ENCODE measurements around the gene SCAF8.

SCAF8 gene

DNA sequence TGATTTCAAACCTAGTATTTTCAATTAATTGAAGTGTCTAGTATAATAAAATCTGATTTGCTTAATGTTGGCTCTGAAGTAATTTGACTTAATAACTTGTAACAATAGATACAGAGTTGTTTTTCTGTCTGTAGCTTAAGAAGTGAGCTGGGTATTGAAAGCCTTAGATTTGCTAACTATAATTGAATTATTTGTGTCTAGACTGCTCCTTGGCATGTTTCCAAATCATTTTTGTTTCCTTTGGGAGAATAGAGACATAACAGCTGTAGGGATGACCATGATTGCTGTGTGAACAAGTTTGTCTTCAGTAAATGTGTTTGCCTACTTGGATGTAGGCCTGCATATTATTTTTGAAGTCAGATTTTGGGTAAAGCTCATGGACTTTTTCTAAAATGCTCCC is 115.4 kb downstream of the SCAF8 start:
- H3K4me3 ChIP-seq (ENCODE audit: low read depth in 1 of 2, low read length in 2 of 2), result no peak overlapping the region
- no peaks in the 10 kb centered on the region for H3K9me3 ChIP-seq (ENCODE audit: low read length)
- no peak overlapping the region for H3K27ac ChIP-seq (ENCODE audit: low read depth, low read length)
- H3K4me1 ChIP-seq (ENCODE audit: insufficient read depth, low read length), result peaks cover 11% of the 10 kb centered on the region
- no peaks in the 10 kb centered on the region for H3K36me3 ChIP-seq (ENCODE audit: insufficient read depth, low read length)
- H3K9ac ChIP-seq (ENCODE audit: low read length), result no peak overlapping the region
- no peaks in the 10 kb centered on the region for H3K27me3 ChIP-seq (ENCODE audit: control insufficient read depth in 1 of 2, insufficient read depth in 2 of 2, low read length in 2 of 2)

DNA sequence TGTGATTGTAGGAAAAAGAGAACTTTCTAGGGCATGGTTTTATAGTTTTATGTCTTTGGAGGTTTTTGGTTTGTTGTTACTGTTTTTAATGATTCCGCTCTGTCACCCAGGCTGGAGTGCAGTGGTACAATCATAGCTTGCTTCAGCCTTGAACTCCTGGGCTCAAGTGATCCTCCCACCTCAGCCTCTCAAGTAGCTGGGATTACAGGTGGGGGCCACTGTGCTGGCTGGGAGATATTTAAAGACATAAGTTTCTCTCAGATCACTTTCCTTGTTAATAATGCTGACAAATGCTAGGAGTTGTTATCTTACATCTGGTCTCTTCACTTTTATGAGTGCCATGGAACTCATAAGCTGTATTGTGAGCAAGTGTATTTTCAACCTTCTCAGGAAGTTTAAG is 116.3 kb downstream of the SCAF8 start:
- Histone ChIP-seq H3K4me1 (ENCODE audit: insufficient read depth, low read length) (peaks cover 11% of the 10 kb centered on the region), H3K27ac (ENCODE audit: low read depth, low read length) (no peak overlapping the region), H3K27me3 (ENCODE audit: control insufficient read depth in 1 of 2, insufficient read depth in 2 of 2, low read length in 2 of 2) (no peaks in the 10 kb centered on the region), H3K4me3 (ENCODE audit: low read depth in 1 of 2, low read length in 2 of 2) (no peak overlapping the region), H3K36me3 (ENCODE audit: insufficient read depth, low read length) (no peaks in the 10 kb centered on the region), H3K9me3 (ENCODE audit: low read length) (no peaks in the 10 kb centered on the region), H3K9ac (ENCODE audit: low read length) (no peak overlapping the region)

DNA sequence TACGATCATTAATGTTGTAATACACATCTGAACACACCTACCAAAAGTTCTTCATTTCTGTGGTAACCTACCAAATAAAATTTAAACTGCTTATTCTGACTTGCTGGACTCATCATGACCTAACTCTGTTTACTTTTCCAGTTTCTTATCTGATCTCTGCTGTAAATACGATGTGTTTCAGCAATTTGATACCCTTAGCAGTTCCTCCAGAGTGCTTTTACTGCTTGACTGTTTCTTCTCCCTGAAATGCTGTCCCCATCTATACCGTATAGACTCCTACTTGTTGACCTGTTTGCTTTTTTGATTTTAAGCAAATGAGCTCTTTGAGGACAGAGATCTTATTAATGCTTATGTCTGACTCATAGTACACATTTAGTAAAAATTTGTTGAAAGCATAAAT is 119.5 kb downstream of the SCAF8 start:
- Histone ChIP-seq H3K4me3 (ENCODE audit: low read depth in 1 of 2, low read length in 2 of 2) (no peak overlapping the region), H3K27me3 (ENCODE audit: control insufficient read depth in 1 of 2, insufficient read depth in 2 of 2, low read length in 2 of 2) (no peaks in the 10 kb centered on the region), H3K36me3 (ENCODE audit: insufficient read depth, low read length) (no peaks in the 10 kb centered on the region), H3K4me1 (ENCODE audit: insufficient read depth, low read length) (peaks cover 4% of the 10 kb centered on the region), H3K27ac (ENCODE audit: low read depth, low read length) (no peak overlapping the region), H3K9me3 (ENCODE audit: low read length) (no peaks in the 10 kb centered on the region), H3K9ac (ENCODE audit: low read length) (no peak overlapping the region)

GRCh38 chr6:154857529-154857928 is 124.3 kb downstream of the SCAF8 start:
- no peaks in the 10 kb centered on the region for H3K9me3 ChIP-seq (ENCODE audit: low read length)
- H3K4me1 ChIP-seq (ENCODE audit: insufficient read depth, low read length), result no peaks in the 10 kb centered on the region
- H3K4me3 ChIP-seq (ENCODE audit: low read depth in 1 of 2, low read length in 2 of 2), result no peak overlapping the region
- no peaks in the 10 kb centered on the region for H3K36me3 ChIP-seq (ENCODE audit: insufficient read depth, low read length)
- no peaks in the 10 kb centered on the region for H3K27me3 ChIP-seq (ENCODE audit: control insufficient read depth in 1 of 2, insufficient read depth in 2 of 2, low read length in 2 of 2)
- H3K27ac ChIP-seq (ENCODE audit: low read depth, low read length), result no peak overlapping the region
- H3K9ac ChIP-seq (ENCODE audit: low read length), result no peak overlapping the region

GRCh38 chr6:154861825-154862224 is 128.6 kb downstream of the SCAF8 start:
- no peaks in the 10 kb centered on the region for H3K4me1 ChIP-seq (ENCODE audit: insufficient read depth, low read length)
- no peaks in the 10 kb centered on the region for H3K9me3 ChIP-seq (ENCODE audit: low read length)
- H3K27me3 ChIP-seq (ENCODE audit: control insufficient read depth in 1 of 2, insufficient read depth in 2 of 2, low read length in 2 of 2), result no peaks in the 10 kb centered on the region
- no peak overlapping the region for H3K4me3 ChIP-seq (ENCODE audit: low read depth in 1 of 2, low read length in 2 of 2)
- no peaks in the 10 kb centered on the region for H3K36me3 ChIP-seq (ENCODE audit: insufficient read depth, low read length)
- no peak overlapping the region for H3K27ac ChIP-seq (ENCODE audit: low read depth, low read length)
- H3K9ac ChIP-seq (ENCODE audit: low read length), result no peak overlapping the region

DNA sequence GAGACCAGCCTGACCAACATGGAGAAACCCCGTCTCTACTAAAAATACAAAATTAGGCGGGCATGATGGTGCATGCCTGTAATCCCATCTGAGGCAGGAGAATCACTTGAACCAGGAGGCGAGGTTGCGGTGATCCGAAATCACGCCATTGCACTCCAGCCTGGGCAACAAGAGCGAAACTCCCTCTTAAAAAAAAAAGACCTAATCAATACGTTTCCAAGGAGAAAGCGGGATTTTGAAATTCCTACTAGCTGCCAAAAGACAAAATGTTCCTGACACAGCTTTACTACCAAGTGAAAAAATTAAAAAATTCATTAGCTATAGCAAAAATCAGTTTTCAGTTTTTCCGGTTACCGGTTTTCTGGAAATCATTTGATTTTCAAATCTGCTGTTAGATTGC is 129.3 kb downstream of the SCAF8 start:
- no peaks in the 10 kb centered on the region for H3K36me3 ChIP-seq (ENCODE audit: insufficient read depth, low read length)
- no peak overlapping the region for H3K27ac ChIP-seq (ENCODE audit: low read depth, low read length)
- no peak overlapping the region for H3K4me3 ChIP-seq (ENCODE audit: low read depth in 1 of 2, low read length in 2 of 2)
- no peaks in the 10 kb centered on the region for H3K9me3 ChIP-seq (ENCODE audit: low read length)
- no peaks in the 10 kb centered on the region for H3K4me1 ChIP-seq (ENCODE audit: insufficient read depth, low read length)
- H3K27me3 ChIP-seq (ENCODE audit: control insufficient read depth in 1 of 2, insufficient read depth in 2 of 2, low read length in 2 of 2), result no peaks in the 10 kb centered on the region
- no peak overlapping the region for H3K9ac ChIP-seq (ENCODE audit: low read length)

- Histone ChIP-seq H3K27me3 (ENCODE audit: control insufficient read depth in 1 of 2, insufficient read depth in 2 of 2, low read length in 2 of 2) (no peaks in the 10 kb centered on the region), H3K27ac (ENCODE audit: low read depth, low read length) (no peak overlapping the region), H3K4me1 (ENCODE audit: insufficient read depth, low read length) (no peaks in the 10 kb centered on the region), H3K9me3 (ENCODE audit: low read length) (no peaks in the 10 kb centered on the region), H3K9ac (ENCODE audit: low read length) (no peak overlapping the region), H3K36me3 (ENCODE audit: insufficient read depth, low read length) (no peaks in the 10 kb centered on the region), H3K4me3 (ENCODE audit: low read depth in 1 of 2, low read length in 2 of 2) (no peak overlapping the region)
Observed at GRCh38 chr6:154864066-154864430, 130.8 kb downstream of the SCAF8 start.

GRCh38 chr6:154865291-154865690 is 132.1 kb downstream of the SCAF8 start:
- Histone ChIP-seq H3K36me3 (ENCODE audit: insufficient read depth, low read length) (no peaks in the 10 kb centered on the region), H3K4me1 (ENCODE audit: insufficient read depth, low read length) (no peaks in the 10 kb centered on the region), H3K9ac (ENCODE audit: low read length) (no peak overlapping the region), H3K4me3 (ENCODE audit: low read depth in 1 of 2, low read length in 2 of 2) (no peak overlapping the region), H3K9me3 (ENCODE audit: low read length) (no peaks in the 10 kb centered on the region), H3K27me3 (ENCODE audit: control insufficient read depth in 1 of 2, insufficient read depth in 2 of 2, low read length in 2 of 2) (no peaks in the 10 kb centered on the region), H3K27ac (ENCODE audit: low read depth, low read length) (no peak overlapping the region)

DNA sequence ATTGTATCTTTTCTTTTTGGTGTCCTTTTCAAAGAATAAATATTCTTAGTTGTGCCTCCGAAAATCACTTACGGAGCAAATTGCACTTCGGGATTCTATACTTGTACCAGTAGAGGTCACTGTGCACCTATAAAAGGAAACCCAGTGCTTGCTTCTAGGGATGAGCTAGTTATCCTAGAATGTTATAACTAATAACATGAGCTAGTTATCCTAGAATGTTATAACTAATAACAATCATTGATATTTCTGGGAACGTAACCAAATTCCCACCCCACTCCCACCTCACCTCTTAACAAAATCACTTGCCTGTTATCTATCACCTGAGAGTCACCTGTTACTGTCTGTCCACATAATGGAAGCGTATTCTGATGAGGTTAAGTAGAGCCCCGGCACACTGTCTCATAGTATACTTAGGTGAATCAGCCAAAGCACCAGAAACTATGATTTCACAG is 135.0 kb downstream of the SCAF8 start:
- H3K9me3 ChIP-seq (ENCODE audit: low read length), result no peaks in the 10 kb centered on the region
- H3K4me3 ChIP-seq (ENCODE audit: low read depth in 1 of 2, low read length in 2 of 2), result no peak overlapping the region
- no peaks in the 10 kb centered on the region for H3K4me1 ChIP-seq (ENCODE audit: insufficient read depth, low read length)
- H3K27me3 ChIP-seq (ENCODE audit: control insufficient read depth in 1 of 2, insufficient read depth in 2 of 2, low read length in 2 of 2), result no peaks in the 10 kb centered on the region
- H3K36me3 ChIP-seq (ENCODE audit: insufficient read depth, low read length), result no peaks in the 10 kb centered on the region
- H3K27ac ChIP-seq (ENCODE audit: low read depth, low read length), result no peak overlapping the region
- no peak overlapping the region for H3K9ac ChIP-seq (ENCODE audit: low read length)

- H3K27ac ChIP-seq (ENCODE audit: low read depth, low read length), result no peak overlapping the region
- no peaks in the 10 kb centered on the region for H3K9me3 ChIP-seq (ENCODE audit: low read length)
- no peaks in the 10 kb centered on the region for H3K27me3 ChIP-seq (ENCODE audit: control insufficient read depth in 1 of 2, insufficient read depth in 2 of 2, low read length in 2 of 2)
- H3K4me3 ChIP-seq (ENCODE audit: low read depth in 1 of 2, low read length in 2 of 2), result no peak overlapping the region
- H3K4me1 ChIP-seq (ENCODE audit: insufficient read depth, low read length), result no peaks in the 10 kb centered on the region
- no peaks in the 10 kb centered on the region for H3K36me3 ChIP-seq (ENCODE audit: insufficient read depth, low read length)
- no peak overlapping the region for H3K9ac ChIP-seq (ENCODE audit: low read length)
Observed at GRCh38 chr6:154872542-154873114, 139.4 kb downstream of the SCAF8 start.

- no peaks in the 10 kb centered on the region for H3K4me1 ChIP-seq (ENCODE audit: insufficient read depth, low read length)
- H3K27ac ChIP-seq (ENCODE audit: low read depth, low read length), result no peak overlapping the region
- H3K27me3 ChIP-seq (ENCODE audit: control insufficient read depth in 1 of 2, insufficient read depth in 2 of 2, low read length in 2 of 2), result no peaks in the 10 kb centered on the region
- no peaks in the 10 kb centered on the region for H3K9me3 ChIP-seq (ENCODE audit: low read length)
- no peak overlapping the region for H3K4me3 ChIP-seq (ENCODE audit: low read depth in 1 of 2, low read length in 2 of 2)
- H3K9ac ChIP-seq (ENCODE audit: low read length), result no peak overlapping the region
- no peaks in the 10 kb centered on the region for H3K36me3 ChIP-seq (ENCODE audit: insufficient read depth, low read length)
Observed at GRCh38 chr6:154873546-154873945, 140.3 kb downstream of the SCAF8 start.

DNA sequence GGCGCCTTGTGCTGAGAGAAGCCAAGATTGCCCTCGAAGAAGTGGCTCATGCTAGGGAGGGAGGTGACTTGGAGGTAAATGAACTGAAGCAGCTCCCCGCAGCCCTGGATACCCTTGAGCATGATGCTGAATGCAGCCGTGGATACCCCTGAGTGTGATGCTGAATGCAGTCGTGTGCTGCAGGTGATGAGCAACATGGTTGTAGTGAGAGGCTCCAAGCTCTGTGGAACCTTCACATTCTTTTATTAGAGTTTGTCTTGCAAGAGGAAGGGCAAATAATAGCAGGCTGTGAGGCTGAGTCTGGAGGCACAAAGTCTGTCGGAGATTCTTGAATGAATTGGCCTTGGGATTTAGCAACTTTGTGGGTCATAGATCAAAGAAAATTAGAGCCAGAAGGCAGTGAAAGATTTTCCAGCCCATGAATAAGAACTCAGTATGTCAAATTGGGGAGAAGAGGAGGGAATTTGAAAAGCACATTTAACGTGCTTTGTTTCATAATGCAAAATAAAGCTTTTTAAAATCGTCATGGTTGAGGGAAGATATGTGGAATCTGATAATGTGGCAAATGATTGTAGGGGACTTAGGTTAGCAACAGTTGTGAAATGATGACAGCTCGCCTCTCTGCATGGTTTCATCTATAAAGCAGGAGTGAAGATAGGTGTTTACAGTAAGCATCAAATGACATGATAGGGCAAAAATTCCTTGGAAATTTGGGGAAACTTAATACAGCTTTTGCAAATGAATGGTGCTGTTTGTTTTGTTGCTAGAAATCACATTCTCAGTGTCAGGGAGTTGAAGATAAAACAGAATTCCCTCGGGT is 141.8 kb downstream of the SCAF8 start:
- Histone ChIP-seq H3K4me3 (ENCODE audit: low read depth in 1 of 2, low read length in 2 of 2) (no peak overlapping the region), H3K27ac (ENCODE audit: low read depth, low read length) (no peak overlapping the region), H3K36me3 (ENCODE audit: insufficient read depth, low read length) (no peaks in the 10 kb centered on the region)

More for the DNA sequence above, 141.8 kb downstream of the SCAF8 start:
- Histone ChIP-seq H3K9ac (ENCODE audit: low read length) (no peak overlapping the region), H3K27me3 (ENCODE audit: control insufficient read depth in 1 of 2, insufficient read depth in 2 of 2, low read length in 2 of 2) (no peaks in the 10 kb centered on the region), H3K9me3 (ENCODE audit: low read length) (no peaks in the 10 kb centered on the region), H3K4me1 (ENCODE audit: insufficient read depth, low read length) (no peaks in the 10 kb centered on the region)

Data from muscle layer of colon (tissue), 2 donors.